ENCODE results near the gene EPX.

EPX gene

DNA sequence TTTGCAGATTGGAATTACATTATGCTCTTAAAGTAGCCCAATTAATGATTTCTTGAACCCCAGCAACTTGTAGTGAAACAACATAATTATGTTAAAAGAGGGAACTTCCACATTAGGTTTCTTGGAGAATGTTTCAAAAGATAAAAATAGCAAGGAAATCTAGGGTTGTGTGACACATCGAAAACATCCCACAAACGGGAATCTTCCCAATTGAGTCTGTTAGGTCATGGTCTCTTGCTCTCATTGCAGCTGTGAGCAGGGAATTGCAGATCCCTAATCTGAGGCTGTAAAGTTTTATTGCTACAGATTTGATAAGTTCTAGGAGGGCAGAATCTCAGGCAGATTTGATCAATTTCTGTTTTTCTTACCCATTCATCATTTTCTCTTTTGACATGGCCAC, 39.1 kb downstream of the EPX start:
- peak; percentile 4 for DNase-seq
- Histone ChIP-seq H3K4me3 (ENCODE audit: low read depth, low read length) (no peak overlapping the region), H3K27ac (no peak overlapping the region), H3K36me3 (replicated peaks) (no peaks in the 10 kb centered on the region), H3K27me3 (replicated peaks) (no peaks in the 10 kb centered on the region)
- TF ChIP-seq, protein P1, sequence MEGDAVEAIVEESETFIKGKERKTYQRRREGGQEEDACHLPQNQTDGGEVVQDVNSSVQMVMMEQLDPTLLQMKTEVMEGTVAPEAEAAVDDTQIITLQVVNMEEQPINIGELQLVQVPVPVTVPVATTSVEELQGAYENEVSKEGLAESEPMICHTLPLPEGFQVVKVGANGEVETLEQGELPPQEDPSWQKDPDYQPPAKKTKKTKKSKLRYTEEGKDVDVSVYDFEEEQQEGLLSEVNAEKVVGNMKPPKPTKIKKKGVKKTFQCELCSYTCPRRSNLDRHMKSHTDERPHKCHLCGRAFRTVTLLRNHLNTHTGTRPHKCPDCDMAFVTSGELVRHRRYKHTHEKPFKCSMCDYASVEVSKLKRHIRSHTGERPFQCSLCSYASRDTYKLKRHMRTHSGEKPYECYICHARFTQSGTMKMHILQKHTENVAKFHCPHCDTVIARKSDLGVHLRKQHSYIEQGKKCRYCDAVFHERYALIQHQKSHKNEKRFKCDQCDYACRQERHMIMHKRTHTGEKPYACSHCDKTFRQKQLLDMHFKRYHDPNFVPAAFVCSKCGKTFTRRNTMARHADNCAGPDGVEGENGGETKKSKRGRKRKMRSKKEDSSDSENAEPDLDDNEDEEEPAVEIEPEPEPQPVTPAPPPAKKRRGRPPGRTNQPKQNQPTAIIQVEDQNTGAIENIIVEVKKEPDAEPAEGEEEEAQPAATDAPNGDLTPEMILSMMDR (IDR thresholded peaks at IDR 0.05; ENCODE audit: low read depth, low read length, missing control alignments), result no peak
- in situ Hi-C loops (cut with HindIII; ENCODE audit: low pct_ligation_motif_present, low sequenced_read_pairs), result no loop called here

GRCh38 chr17:58232707-58233156, 40.2 kb downstream of the EPX start:
- in situ Hi-C loops (cut with HindIII; ENCODE audit: low pct_ligation_motif_present, low sequenced_read_pairs), result no loop called here
- peak; percentile 95 for DNase-seq
- Histone ChIP-seq H3K27me3 (replicated peaks) (no peaks in the 10 kb centered on the region), H3K4me3 (ENCODE audit: low read depth, low read length) (no peak overlapping the region), H3K36me3 (replicated peaks) (no peaks in the 10 kb centered on the region), H3K27ac (peak overlapping the region; percentile 1)
- TF ChIP-seq, protein P1 (IDR thresholded peaks at IDR 0.05; ENCODE audit: low read depth, low read length, missing control alignments), result peak; percentile 17

GRCh38 chr17:58233543-58233942, 41.0 kb downstream of the EPX start:
- no peaks in the 10 kb centered on the region for H3K36me3 ChIP-seq (replicated peaks)

DNA sequence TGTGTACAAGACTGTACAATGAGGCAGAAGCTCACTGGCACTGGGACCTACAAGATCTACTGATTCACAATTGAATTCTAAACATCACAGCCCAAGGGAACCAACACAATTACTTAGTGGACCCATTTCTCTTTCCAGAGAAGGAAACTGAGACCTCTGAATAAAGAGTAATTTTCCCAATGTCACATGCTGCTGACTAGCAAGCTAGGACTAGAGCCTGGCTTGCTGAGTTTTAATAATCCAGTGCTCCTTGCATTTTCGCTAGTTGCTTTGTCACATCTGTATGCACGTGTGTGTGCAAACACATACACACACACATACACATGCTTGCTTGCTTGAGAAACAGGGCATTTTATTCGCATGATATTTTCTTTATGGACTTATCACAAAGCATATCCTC, 42.0 kb downstream of the EPX start:
- H3K27me3 ChIP-seq (replicated peaks), result peaks cover 2% of the 10 kb centered on the region
- in situ Hi-C loops (cut with HindIII; ENCODE audit: low pct_ligation_motif_present, low sequenced_read_pairs), result no loop called here
- TF ChIP-seq, protein P1 (IDR thresholded peaks at IDR 0.05; ENCODE audit: low read depth, low read length, missing control alignments), result no peak
- no peak overlapping the region for H3K4me3 ChIP-seq (ENCODE audit: low read depth, low read length)
- H3K36me3 ChIP-seq (replicated peaks), result no peaks in the 10 kb centered on the region
- no peak overlapping the region for H3K27ac ChIP-seq
- no peak for DNase-seq

More at GRCh38 chr17:58233543-58233942, 41.0 kb downstream of the EPX start:
- Histone ChIP-seq H3K27ac (no peak overlapping the region), H3K4me3 (ENCODE audit: low read depth, low read length) (no peak overlapping the region), H3K27me3 (replicated peaks) (no peaks in the 10 kb centered on the region)
- in situ Hi-C loops (cut with HindIII; ENCODE audit: low pct_ligation_motif_present, low sequenced_read_pairs), result no loop called here
- no peak for DNase-seq
- TF ChIP-seq, protein P1 (IDR thresholded peaks at IDR 0.05; ENCODE audit: low read depth, low read length, missing control alignments), result no peak

DNA sequence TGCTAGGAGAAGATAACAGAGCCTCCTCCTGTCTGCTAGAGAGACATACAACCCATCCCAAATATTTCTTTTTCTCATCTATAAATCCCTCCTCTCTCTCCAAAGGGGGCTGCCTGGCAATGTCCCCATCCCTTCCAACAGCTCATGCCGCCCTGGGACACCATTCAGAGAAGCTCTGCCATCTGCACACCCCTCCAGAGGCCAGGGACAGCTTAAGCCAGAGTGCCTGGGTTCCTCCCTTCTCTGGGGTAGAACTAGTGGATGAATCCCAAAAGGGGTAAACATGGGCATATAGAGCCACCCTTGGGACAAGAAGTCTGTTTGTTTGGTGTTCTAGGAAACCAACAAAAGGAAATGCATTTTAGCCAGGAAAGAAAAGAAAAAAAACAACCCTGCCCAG, 43.3 kb downstream of the EPX start:
- TF ChIP-seq, protein P1 (IDR thresholded peaks at IDR 0.05; ENCODE audit: low read depth, low read length, missing control alignments), result no peak
- no peak for DNase-seq
- no peaks in the 10 kb centered on the region for H3K36me3 ChIP-seq (replicated peaks)
- in situ Hi-C loops (cut with HindIII; ENCODE audit: low pct_ligation_motif_present, low sequenced_read_pairs), result no loop called here
- peaks cover 9% of the 10 kb centered on the region for H3K27me3 ChIP-seq (replicated peaks)
- H3K27ac ChIP-seq, result no peak overlapping the region
- H3K4me3 ChIP-seq (ENCODE audit: low read depth, low read length), result no peak overlapping the region

DNA sequence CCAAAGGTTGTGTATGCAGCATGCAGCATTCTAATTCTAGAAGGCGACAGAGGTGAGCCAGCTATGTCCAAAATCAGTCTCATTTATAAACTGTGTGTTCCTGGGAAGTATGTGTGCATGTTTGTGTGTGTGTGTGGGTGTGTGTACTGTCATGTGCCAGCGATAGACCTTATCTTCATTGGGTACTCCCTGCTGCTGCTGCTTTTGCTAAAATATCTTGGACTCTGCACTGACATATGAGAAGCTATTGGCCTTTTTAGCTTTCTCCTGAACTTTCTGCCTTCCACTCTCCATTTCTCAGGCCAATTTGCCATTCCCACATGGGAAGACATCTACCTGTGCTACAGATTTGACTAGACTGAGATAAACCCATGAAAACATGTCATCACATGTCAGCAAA, 43.9 kb downstream of the EPX start:
- no peaks in the 10 kb centered on the region for H3K36me3 ChIP-seq (replicated peaks)
- no peak for DNase-seq
- TF ChIP-seq, protein P1 (IDR thresholded peaks at IDR 0.05; ENCODE audit: low read depth, low read length, missing control alignments), result no peak
- peaks cover 9% of the 10 kb centered on the region for H3K27me3 ChIP-seq (replicated peaks)
- in situ Hi-C loops (cut with HindIII; ENCODE audit: low pct_ligation_motif_present, low sequenced_read_pairs), result no loop called here
- H3K27ac ChIP-seq, result no peak overlapping the region
- H3K4me3 ChIP-seq (ENCODE audit: low read depth, low read length), result no peak overlapping the region
